ENCODE results near the gene MCCC1.
"Not testable (repeated sequence)": the region's sequence is repeated elsewhere in the genome, so short reads cannot be mapped to it uniquely, and the experiment has no call there.

Gene MCCC1

GRCh38 chr3:183044547-183045229 is 54.6 kb downstream of the MCCC1 start:
- DNase-seq (ENCODE audit: low spot score): no peak

GRCh38 chr3:183038757-183039156 is 60.5 kb downstream of the MCCC1 start:
- no peak for DNase-seq (ENCODE audit: low spot score)

GRCh38 chr3:183038221-183038620 is 61.1 kb downstream of the MCCC1 start:
- DNase-seq (ENCODE audit: low spot score): no peak

DNA sequence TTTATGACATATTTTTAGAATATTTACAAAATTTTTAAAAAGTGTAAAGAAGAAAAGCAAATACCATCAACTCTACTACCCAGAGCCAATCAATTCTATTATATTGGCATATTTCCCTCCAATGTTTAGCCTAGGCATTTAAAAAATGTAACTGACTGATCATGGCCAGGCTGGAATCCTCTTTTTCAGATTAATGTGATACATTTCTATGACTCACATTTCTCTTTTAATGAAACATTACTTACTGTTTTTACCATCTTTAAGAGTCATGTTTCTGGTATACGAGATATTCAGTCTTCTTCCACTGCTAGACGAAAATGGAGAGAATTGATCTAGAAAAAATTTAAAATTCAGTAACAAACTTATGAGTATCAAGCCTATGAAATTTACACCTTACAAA is 65.5 kb downstream of the MCCC1 start:
- DNase-seq (ENCODE audit: low spot score): no peak

DNA sequence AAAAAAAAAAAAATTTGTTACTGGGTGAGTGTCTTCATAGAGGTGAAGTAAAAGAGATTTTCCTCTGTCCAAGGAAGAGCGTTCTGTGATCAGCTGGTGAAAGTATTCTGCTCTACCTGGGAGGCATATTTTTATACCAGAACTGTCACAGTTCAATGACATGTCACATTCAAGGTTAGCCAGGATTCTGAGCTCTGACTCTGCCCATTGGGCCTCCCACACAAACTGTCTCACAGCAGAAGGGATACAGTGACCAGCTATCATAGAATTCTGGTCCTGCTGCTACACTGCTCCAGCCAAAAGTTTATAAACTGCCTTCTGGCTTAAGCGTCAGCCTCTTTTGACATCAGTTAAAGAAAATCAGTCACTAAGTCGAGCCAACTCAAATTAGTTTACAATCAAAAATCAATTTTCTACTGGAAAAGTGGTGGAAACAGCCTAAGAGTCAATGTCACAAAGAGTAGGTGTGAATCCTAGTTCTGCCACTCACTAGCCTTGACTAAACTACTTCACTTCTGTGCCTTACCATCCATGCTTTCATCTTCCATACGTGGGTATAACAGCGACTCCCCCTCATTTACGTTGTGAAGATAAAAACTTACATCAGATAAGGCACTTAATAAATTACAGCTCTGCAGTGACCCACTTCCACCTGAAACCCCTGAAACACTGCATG is 66.3 kb downstream of the MCCC1 start:
- no peak for DNase-seq (ENCODE audit: low spot score)

- no peak for DNase-seq (ENCODE audit: low spot score)
Observed at GRCh38 chr3:183031826-183032225, 67.5 kb downstream of the MCCC1 start.

- DNase-seq (ENCODE audit: low spot score): no peak
Observed at GRCh38 chr3:183028416-183028815, 70.9 kb downstream of the MCCC1 start.

DNA sequence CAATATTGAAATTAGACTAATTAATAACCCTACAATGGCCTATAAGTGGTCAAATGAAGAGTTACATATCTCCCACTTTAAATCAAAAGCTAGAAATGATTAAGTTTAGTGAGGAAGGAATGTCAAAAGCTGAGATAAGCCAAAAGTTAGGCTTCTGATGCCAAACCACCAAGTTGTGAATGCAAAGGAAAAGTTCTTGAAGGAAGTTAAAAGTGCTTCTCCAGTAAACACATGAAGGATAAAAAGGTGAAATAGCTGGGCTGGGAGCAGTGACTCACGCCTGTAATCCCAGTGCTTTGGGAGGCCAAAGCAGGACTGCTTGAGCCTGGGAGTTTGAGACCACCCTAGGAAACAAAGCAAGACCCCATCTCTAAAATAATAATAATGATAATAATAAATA is 72.0 kb downstream of the MCCC1 start:
- DNase-seq (ENCODE audit: low spot score): no peak

DNA sequence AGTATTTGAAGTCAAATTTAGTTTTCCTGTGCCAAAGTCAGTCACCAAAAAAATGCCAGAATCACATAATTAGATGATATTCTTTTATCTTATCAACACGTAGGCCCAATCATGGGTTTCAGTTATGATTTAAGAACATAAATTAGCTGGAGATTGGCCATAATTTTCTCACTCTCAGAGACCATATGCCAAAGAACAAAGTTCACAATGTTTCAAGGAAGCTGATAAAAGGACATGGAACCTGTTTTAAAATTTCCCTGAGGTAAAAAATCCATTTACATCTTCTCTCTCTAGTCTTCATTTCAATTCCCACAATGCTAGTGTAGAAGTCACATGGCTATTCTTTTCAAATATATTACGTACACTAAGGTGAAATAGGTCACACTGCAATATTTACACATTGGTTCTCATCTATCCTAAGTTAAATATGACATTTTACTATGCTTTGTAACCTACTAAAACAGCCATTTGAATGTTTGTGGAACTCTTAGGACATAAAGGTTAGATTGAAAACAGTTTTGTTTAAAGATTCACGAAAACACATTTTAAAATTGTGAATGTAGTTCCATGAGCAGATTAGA is 76.3 kb downstream of the MCCC1 start:
- DNase-seq (ENCODE audit: low spot score): no peak

DNA sequence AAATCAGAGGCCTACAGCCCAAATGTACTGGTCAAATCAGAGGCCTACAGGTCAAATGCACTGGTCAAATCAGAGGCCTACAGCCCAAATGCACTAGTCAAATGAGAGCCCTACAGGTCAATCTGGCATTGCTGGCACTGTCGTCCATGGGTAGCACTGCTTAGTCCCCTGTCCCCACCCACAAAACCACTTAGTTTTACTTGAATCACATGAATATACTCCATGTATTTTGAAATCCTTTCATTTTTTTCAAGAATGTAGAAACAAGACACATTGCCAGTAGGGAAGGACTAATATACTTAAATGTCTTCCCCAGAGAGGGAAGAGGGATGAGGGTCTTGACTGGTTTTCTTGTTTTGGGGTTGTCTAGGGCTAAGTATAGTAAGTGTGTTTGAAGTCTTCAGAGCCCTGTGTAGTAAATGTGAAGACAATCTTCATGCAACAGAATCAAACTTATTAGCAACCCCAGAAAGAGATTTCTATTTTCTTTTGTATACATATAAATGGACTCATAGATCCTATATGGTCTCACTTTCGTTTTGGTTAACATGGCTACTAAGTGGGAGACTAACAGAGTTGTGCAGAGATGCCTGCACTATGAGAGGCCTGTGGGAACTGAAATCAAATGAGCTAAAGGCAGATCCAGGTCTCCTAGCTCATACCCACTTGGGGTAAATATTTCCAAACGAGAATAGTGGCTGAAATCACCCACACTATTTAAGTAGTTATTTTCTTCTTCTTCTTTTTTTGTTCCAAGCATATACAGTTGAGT is 80.7 kb downstream of the MCCC1 start:
- DNase-seq (ENCODE audit: low spot score): no peak

DNA sequence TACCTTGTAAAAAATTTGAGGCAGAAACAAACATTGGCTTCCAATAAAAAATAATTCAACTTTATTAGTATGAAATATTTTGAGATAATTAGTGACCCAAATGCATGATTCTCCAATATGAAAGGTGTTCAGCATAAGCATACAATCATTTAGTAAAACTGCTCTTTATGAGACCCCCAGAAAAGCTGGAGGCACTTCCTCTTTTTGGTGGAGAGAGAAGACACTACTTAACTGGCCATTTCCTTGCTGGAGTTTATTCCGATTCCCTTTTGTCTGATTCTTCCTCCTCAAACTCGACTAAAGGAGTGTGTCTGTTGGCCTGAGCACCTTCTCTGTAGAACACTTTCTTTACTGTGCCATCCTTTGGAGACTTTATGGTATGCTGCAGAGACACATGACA is 84.1 kb downstream of the MCCC1 start:
- DNase-seq (ENCODE audit: low spot score): no peak

DNA sequence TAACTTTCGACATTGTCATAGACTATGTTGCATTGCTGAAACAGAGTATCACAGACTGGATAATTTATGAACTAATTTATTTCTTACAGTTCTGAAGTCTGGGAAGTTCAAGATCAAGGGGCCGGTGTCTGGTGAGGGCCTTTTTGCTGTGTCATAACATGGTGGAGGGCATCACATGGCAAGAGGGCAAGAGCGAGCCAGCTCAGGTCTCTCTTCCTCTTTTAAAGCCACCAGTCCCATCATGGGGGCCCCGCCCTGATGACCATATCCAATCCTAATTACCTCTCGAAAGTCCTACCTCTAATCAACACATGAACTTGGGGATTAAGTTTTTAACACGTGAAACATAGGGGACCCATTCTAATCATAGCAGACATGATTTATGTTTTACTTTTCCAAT is 85.4 kb downstream of the MCCC1 start:
- no peak for DNase-seq (ENCODE audit: low spot score)

GRCh38 chr3:183013074-183013473 is 86.2 kb downstream of the MCCC1 start:
- DNase-seq (ENCODE audit: low spot score): no peak

- no peak for DNase-seq (ENCODE audit: low spot score)
Observed at GRCh38 chr3:183008800-183009199, 90.5 kb downstream of the MCCC1 start.

- DNase-seq (ENCODE audit: low spot score): no peak
Observed at GRCh38 chr3:183008303-183008702, 91.0 kb downstream of the MCCC1 start.

DNA sequence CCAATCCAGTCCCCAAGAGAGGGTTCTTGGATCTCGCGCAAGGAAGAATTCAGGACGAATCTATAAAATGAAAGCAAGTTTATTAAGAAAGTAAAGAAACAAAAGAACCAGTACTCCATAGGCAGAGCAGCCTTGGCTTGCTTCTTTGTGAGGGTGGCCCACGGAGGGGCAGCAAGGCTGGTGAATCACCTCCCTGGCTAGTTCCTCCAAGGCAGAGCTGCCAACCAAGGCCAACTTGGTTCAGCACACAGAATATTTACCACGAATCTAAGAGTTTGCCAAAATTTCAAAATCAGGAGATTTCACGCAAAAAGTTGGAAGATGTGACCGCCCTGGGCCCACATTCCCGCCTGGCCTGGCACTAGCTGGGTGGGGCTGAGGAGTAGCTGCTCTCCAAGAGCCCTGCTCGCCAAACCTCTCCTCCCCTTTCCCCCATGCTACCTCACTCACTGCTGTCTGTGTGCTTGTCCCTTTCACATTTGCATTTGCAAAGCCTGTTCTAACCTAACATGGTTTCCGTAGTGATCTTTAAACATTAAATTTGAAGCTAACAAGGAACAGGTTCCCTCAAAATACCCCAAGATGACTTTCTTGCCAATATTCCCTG is 92.8 kb downstream of the MCCC1 start:
- DNase-seq (ENCODE audit: low spot score): peak; percentile 30

GRCh38 chr3:182999767-183000166 is 99.5 kb downstream of the MCCC1 start:
- no peak for DNase-seq (ENCODE audit: low spot score)

GRCh38 chr3:182993486-182994201 is 105.7 kb downstream of the MCCC1 start:
- not testable (repeated sequence) for DNase-seq (ENCODE audit: low spot score)

DNA sequence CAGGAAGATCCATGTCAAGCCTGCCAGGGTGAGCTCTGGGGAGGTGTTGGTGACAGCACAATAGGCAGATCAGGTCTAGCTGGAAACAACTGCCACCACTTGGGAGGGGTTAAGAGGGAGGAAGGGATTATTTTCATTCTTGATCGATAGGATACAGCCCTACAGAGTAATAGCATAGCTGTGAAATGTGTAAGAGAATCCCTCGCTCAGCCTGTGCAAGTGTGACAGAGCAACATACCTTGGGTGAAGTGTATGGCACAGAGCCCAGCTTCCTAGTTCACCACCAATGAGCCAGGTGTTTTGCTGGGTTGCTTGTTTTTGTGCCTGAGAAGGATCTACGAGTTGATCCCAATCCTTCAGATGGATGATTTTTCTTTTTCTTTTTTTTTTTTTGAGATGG is 109.7 kb downstream of the MCCC1 start:
- no peak for DNase-seq (ENCODE audit: low spot score)

- no peak for DNase-seq (ENCODE audit: low spot score)
Observed at GRCh38 chr3:182986021-182986420, 113.3 kb downstream of the MCCC1 start.

DNA sequence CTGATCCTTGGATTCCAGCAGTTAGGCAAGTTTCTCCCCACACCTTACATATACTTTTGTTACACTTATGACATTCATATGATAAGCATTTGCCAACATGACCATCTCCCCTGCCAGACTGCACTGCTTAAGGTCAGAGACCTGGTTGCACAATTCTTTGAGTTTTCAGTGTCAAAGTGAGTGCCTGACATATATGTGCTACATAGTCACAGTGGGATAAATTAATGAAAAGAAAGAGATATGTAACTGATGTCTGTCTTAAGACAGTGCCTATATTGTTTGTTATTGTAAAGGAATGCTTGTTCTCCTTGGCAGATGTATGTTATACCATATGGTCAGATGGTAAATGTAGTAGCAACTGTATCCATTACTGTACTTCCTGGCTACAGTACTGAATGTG is 115.4 kb downstream of the MCCC1 start:
- DNase-seq (ENCODE audit: low spot score): no peak

GRCh38 chr3:182981038-182981380 is 118.3 kb downstream of the MCCC1 start:
- no peak for DNase-seq (ENCODE audit: low spot score)

Data from iPS-NIHi11 (cell line).